Fibroblast of mammary gland (primary cell): Measurements from ENCODE around the gene ATP1B1.
"Not testable (repeated sequence)": the region's sequence is repeated elsewhere in the genome, so short reads cannot be mapped to it uniquely, and the experiment has no call there.

ENCODE experiments used
- DNase-seq: peaks from one replicate; pipeline ENCODE4 v3.0.0-alpha.2; 2010; ENCODE audit warnings: low read depth
- H3K4me3 ChIP-seq: 2 replicates; pipeline ENCODE4 v1.5.1; 2011; ENCODE audit warnings: low read depth, mild to moderate bottlenecking, low read length, moderate library complexity; ENCODE audit not compliant: control insufficient read depth
- CTCF ChIP-seq: conservative IDR thresholded peaks from 2 replicates; pipeline ENCODE4 v1.5.1; 2011; ENCODE audit warnings: low read depth, low read length, inconsistent platforms; ENCODE audit not compliant: control insufficient read depth, insufficient read depth

ATP1B1 gene

GRCh38 chr1:169175461-169175860 lies 69.0 kb downstream of the ATP1B1 start:
- no peak for TF ChIP-seq CTCF
- DNase-seq: peak; percentile 11
- no peak overlapping the region for H3K4me3 ChIP-seq

DNA sequence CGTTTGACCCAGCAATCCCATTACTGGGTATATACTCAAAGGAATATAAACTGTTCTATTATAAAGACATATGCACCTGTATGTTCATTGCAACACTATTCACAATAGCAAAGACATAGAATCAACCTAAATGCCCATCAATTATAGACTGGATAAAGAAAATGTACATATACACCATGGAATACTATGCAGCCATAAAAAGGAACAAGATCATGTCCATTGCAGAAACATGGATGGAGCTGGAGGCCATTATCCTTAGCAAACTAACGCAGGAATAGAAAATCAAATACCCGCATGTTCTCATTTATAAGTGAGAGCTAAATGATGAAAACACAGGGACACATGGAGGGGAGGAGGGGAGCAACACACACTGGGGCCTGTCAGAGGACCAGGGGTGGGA lies 72.9 kb downstream of the ATP1B1 start:
- H3K4me3 ChIP-seq, DNase-seq: not testable (repeated sequence)

- no peak for TF ChIP-seq CTCF
- no peak overlapping the region for H3K4me3 ChIP-seq
- DNase-seq: no peak
Observed at GRCh38 chr1:169180174-169180573, 73.7 kb downstream of the ATP1B1 start.
